ENCODE measurements around the gene RHOG. TPM values are rescaled to one million over a fixed set of nuclear protein-coding genes. Genes with fewer than 3 reads are reported as not detected.
A peak's percentile ranks its signal among the peaks of the same experiment; 100 is the strongest.
"Not testable (repeated sequence)": the region's sequence is repeated elsewhere in the genome, so short reads cannot be mapped to it uniquely, and the experiment has no call there.

The RHOG gene
- total RNA-seq, 1 experiment from 2014 or later: 31.2 TPM

DNA sequence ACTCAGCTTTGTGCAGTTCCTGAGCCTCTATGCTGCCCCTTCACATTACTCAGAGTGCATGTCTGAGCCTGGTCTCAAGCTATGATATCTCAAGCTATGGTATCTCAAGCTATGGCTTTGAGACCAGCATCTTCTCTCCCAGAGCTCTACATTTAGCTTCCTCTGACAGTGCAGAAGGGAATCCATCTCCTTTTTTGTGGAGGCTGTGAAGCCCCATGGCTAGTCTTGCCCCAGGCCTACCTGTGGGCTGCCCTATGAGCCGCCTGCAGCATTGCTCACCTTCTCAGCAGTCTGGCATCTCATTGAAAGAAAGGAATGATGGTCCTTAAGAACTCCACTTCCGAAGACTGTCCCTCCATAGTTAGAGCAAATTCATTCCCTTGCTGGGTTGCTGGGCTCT, 19.8 kb downstream of the RHOG start:
- H3K27me3 Mint-ChIP-seq (ENCODE audit: unreplicated experiment): no peaks in the 10 kb centered on the region
- no peak for TF ChIP-seq CTCF (IDR thresholded peaks at IDR 0.05; ENCODE audit: unreplicated experiment)
- H3K4me3 Mint-ChIP-seq (ENCODE audit: low read depth, unreplicated experiment): no peak overlapping the region
- H3K36me3 Mint-ChIP-seq (ENCODE audit: insufficient read depth, unreplicated experiment): peaks cover 6% of the 10 kb centered on the region
- no peak overlapping the region for H3K27ac Mint-ChIP-seq (ENCODE audit: unreplicated experiment)
- no peaks in the 10 kb centered on the region for H3K9me3 Mint-ChIP-seq (ENCODE audit: low read depth, unreplicated experiment)
- no peak for DNase-seq
- H3K4me1 Mint-ChIP-seq (ENCODE audit: low read depth, unreplicated experiment): peaks cover 15% of the 10 kb centered on the region
- intact Hi-C loops (cut with micrococcal nuclease; ENCODE audit: unreplicated experiment): no loop called here
- CTCF ChIA-PET: interaction anchor here (0.6 to 0.7 kb wide), 3 partner anchors 12 to 47 kb away, joined by 3 read pairs; no protein-coding TSS in a partner anchor
- no TSS peak for BruUV-seq (replicated peaks)

- intact Hi-C loops (cut with micrococcal nuclease; ENCODE audit: unreplicated experiment): no loop called here
- Mint-ChIP-seq H3K27ac (ENCODE audit: unreplicated experiment) (peak overlapping the region; percentile 37), H3K27me3 (ENCODE audit: unreplicated experiment) (no peaks in the 10 kb centered on the region), H3K4me1 (ENCODE audit: low read depth, unreplicated experiment) (peaks cover 19% of the 10 kb centered on the region), H3K4me3 (ENCODE audit: low read depth, unreplicated experiment) (no peak overlapping the region), H3K36me3 (ENCODE audit: insufficient read depth, unreplicated experiment) (no peaks in the 10 kb centered on the region), H3K9me3 (ENCODE audit: low read depth, unreplicated experiment) (no peaks in the 10 kb centered on the region)
- BruUV-seq (replicated peaks): no TSS peak
- no peak for DNase-seq
- no peak for TF ChIP-seq CTCF (IDR thresholded peaks at IDR 0.05; ENCODE audit: unreplicated experiment)
- CTCF ChIA-PET: interaction anchor here (0.6 kb wide), 1 partner anchor 54 kb away, joined by 5 read pairs; no protein-coding TSS in a partner anchor
Measured at GRCh38 chr11:3817181-3817800, 23.5 kb downstream of the RHOG start.

- Mint-ChIP-seq H3K27ac (ENCODE audit: unreplicated experiment) (peak overlapping the region; percentile 37), H3K9me3 (ENCODE audit: low read depth, unreplicated experiment) (no peaks in the 10 kb centered on the region), H3K36me3 (ENCODE audit: insufficient read depth, unreplicated experiment) (no peaks in the 10 kb centered on the region), H3K4me3 (ENCODE audit: low read depth, unreplicated experiment) (no peak overlapping the region), H3K27me3 (ENCODE audit: unreplicated experiment) (no peaks in the 10 kb centered on the region), H3K4me1 (ENCODE audit: low read depth, unreplicated experiment) (peaks cover 19% of the 10 kb centered on the region)
- no TSS peak for BruUV-seq (replicated peaks)
- peak; percentile 57 for DNase-seq
- intact Hi-C loops (cut with micrococcal nuclease; ENCODE audit: unreplicated experiment): no loop called here
- CTCF ChIA-PET: no interaction called here
- TF ChIP-seq CTCF (IDR thresholded peaks at IDR 0.05; ENCODE audit: unreplicated experiment): no peak
Measured at GRCh38 chr11:3816673-3817072, 24.1 kb downstream of the RHOG start.

- intact Hi-C loops (cut with micrococcal nuclease; ENCODE audit: unreplicated experiment): no loop called here
- TF ChIP-seq CTCF (IDR thresholded peaks at IDR 0.05; ENCODE audit: unreplicated experiment): no peak
- Mint-ChIP-seq H3K36me3 (ENCODE audit: insufficient read depth, unreplicated experiment) (no peaks in the 10 kb centered on the region), H3K27ac (ENCODE audit: unreplicated experiment) (no peak overlapping the region), H3K9me3 (ENCODE audit: low read depth, unreplicated experiment) (no peaks in the 10 kb centered on the region), H3K4me3 (ENCODE audit: low read depth, unreplicated experiment) (no peak overlapping the region), H3K27me3 (ENCODE audit: unreplicated experiment) (no peaks in the 10 kb centered on the region), H3K4me1 (ENCODE audit: low read depth, unreplicated experiment) (peaks cover 19% of the 10 kb centered on the region)
- CTCF ChIA-PET: interaction anchor here (0.7 kb wide), 1 partner anchor 779 kb away, joined by 3 read pairs; no protein-coding TSS in a partner anchor
- BruUV-seq (replicated peaks): no TSS peak
- DNase-seq: no peak
Measured at GRCh38 chr11:3815845-3816244, 24.9 kb downstream of the RHOG start.

DNA sequence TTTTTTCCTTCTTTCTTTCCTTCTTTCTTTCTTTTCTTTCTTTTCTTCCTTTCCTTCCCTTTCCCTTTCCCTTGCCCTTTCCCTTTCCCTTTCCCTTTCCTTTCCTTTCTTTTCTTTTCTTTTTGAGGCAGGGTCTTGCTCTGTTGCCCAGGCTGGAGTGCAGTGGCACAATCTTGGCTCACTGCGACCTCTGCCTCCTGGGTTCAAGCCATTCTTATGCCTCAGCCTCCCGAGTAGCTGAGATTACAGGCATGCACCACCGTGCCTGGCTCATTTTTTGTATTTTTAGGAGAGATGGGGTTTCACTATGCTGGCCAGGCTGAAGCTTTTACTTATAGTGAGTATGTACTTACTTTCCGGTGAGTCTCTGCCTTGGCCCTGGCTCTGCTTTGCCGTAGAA, 25.9 kb downstream of the RHOG start:
- peaks cover 24% of the 10 kb centered on the region for H3K4me1 Mint-ChIP-seq (ENCODE audit: low read depth, unreplicated experiment)
- H3K27me3 Mint-ChIP-seq (ENCODE audit: unreplicated experiment); H3K9me3 Mint-ChIP-seq (ENCODE audit: low read depth, unreplicated experiment); H3K36me3 Mint-ChIP-seq (ENCODE audit: insufficient read depth, unreplicated experiment); H3K4me3 Mint-ChIP-seq (ENCODE audit: low read depth, unreplicated experiment); intact Hi-C loops (cut with micrococcal nuclease; ENCODE audit: unreplicated experiment); CTCF ChIA-PET; DNase-seq; H3K27ac Mint-ChIP-seq (ENCODE audit: unreplicated experiment); BruUV-seq (replicated peaks): not testable (repeated sequence)
